PFSK-1 (cell line): ENCODE data around the gene CNTNAP5.

Experiments
- FOXP2 ChIP-seq: optimal IDR thresholded peaks from 2 replicates; pipeline ENCODE3; 2011; ENCODE audit warnings: borderline replicate concordance, control low read depth, inconsistent platforms; ENCODE audit not compliant: insufficient read depth; ENCODE audit errors: extremely low read length, extremely low read depth
- POLR2AphosphoS5 ChIP-seq: IDR thresholded peaks from 2 replicates; pipeline ENCODE4 v1.6.1; 2012; ENCODE audit warnings: low read depth, mild to moderate bottlenecking, control low read depth, low read length, moderate library complexity
- REST ChIP-seq, 2 experiments: IDR thresholded peaks; 2 replicates each; pipeline versions ENCODE4 v1.6.1 to v1.8.0; 2011 to 2012; ENCODE audit warnings: low read depth in 2 of 2, low read length in 2 of 2, control low read depth in 1 of 2, inconsistent platforms in 1 of 2, mild to moderate bottlenecking in 1 of 2, moderate library complexity in 1 of 2; ENCODE audit not compliant: insufficient read depth in 1 of 2
- SIN3A ChIP-seq: IDR thresholded peaks from 2 replicates; pipeline ENCODE4 v1.6.1; 2012; ENCODE audit warnings: mild to moderate bottlenecking, low read length, moderate library complexity, borderline replicate concordance; ENCODE audit not compliant: insufficient read depth
- TAF1 ChIP-seq: IDR thresholded peaks from 2 replicates; pipeline ENCODE4 v1.6.1; 2012; ENCODE audit warnings: low read length, control low read depth, borderline replicate concordance; ENCODE audit not compliant: insufficient read depth

- TF ChIP-seq POLR2AphosphoS5, result no peak
- no peak for TF ChIP-seq SIN3A
- no peak for TF ChIP-seq REST (IDR thresholded peaks at IDR 0.05; ENCODE audit: insufficient read depth in 1 of 2, low read depth in 2 of 2, low read length in 2 of 2)
- TF ChIP-seq TAF1, result no peak
- no peak for TF ChIP-seq FOXP2
Observed at GRCh38 chr2:124834331-124834730, 809.2 kb downstream of the CNTNAP5 start.
